Gastrocnemius medialis (tissue), 4 donors: ENCODE data around the gene CCDC182.

Experiments used
- CTCF ChIP-seq, 5 experiments: fragments of 450-650 bp in 3 of 5; fragments of 200-600 bp in 2 of 5; sonication (generic) in 2 of 5; IDR thresholded peaks in 4 of 5; conservative IDR thresholded peaks in 1 of 5; 1 replicate in 4 of 5; 2 replicates in 1 of 5; pipeline ENCODE4 v1.5.1; 2016 to 2019; ENCODE audit warnings: antibody characterized with exemption in 5 of 5, mild to moderate bottlenecking in 3 of 5, moderate library complexity in 3 of 5
- POLR2A ChIP-seq, 2 donors: fragments of 450-650 bp; IDR thresholded peaks; one replicate each; pipeline ENCODE4 v1.6.1; 2017; ENCODE audit warnings: antibody characterized with exemption in 2 of 2, mild to moderate bottlenecking in 2 of 2, moderate library complexity in 2 of 2

- TF ChIP-seq CTCF (IDR thresholded peaks at IDR 0.05 in 4 of 5, conservative IDR thresholded peaks at IDR 0.05 in 1 of 5) (no peak), POLR2A (IDR thresholded peaks at IDR 0.05) (no peak)
These were observed 17.4 kb downstream of the CCDC182 start for GRCh38 chr17:57727630-57728175.
